ENCODE measurements around the gene CLDN20. TPM values are rescaled to one million over a fixed set of nuclear protein-coding genes. Genes with fewer than 3 reads are reported as not detected.

The CLDN20 gene
- total and polyA plus RNA-seq, 2 donors (not counting 3 experiments of a cell fraction or from before 2014, with no cell fraction given) = not detected

DNA sequence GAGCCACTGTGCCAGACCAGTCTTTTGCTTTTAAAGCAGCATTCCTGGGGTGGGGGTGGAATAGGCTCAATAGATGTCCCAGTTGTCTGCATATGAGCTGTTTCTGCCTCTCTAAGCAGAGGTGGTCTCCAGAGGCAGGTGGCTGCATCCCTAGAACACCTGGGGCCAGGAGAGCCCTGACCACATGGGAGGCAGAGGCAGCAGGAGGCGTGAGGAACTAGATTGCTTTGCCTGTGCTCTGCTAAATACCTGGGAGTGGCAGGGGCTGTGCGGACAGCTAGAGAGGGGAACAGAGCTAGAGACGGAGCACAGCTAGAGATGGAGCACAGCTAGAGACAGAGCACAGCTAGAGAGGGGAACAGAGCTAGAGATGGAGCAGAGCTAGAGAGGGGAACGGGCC, 29.1 kb upstream of the CLDN20 start:
- Histone ChIP-seq H3K9ac (replicated peaks; ENCODE audit: extremely low read depth, insufficient read depth, low read length) (no peak overlapping the region), H3K27ac (ENCODE audit: insufficient read depth, low read depth, low read length) (no peak overlapping the region), H3K4me2 (ENCODE audit: insufficient read depth, low read length) (no peak overlapping the region), H3K36me3 (ENCODE audit: control insufficient read depth in 2 of 2, extremely low read depth in 1 of 2, insufficient read depth in 2 of 2, low read length in 2 of 2) (no peaks in the 10 kb centered on the region), H3K4me3 (replicated peaks in 1 of 3; ENCODE audit: insufficient read depth in 1 of 3, low read depth in 1 of 3, low read length in 3 of 3) (no peak overlapping the region), H3K9me3 (replicated peaks; ENCODE audit: control insufficient read depth, insufficient read depth, low read length) (no peaks in the 10 kb centered on the region), H3K9me1 (replicated peaks; ENCODE audit: control insufficient read depth, extremely low read depth, insufficient read depth, low read length) (no peaks in the 10 kb centered on the region), H4K20me1 (replicated peaks; ENCODE audit: control insufficient read depth, extremely low read depth, insufficient read depth, low read length) (no peaks in the 10 kb centered on the region), H3K79me2 (ENCODE audit: control insufficient read depth, insufficient read depth, low read length) (no peaks in the 10 kb centered on the region), H2AFZ (ENCODE audit: low read depth, low read length) (no peak overlapping the region), H3K4me1 (ENCODE audit: control insufficient read depth, extremely low read depth, insufficient read depth, low read length) (no peaks in the 10 kb centered on the region), H3K27me3 (ENCODE audit: control insufficient read depth in 2 of 2, insufficient read depth in 2 of 2, low read length in 2 of 2) (no peaks in the 10 kb centered on the region)
- DNase-seq (ENCODE audit: low read depth, low spot score) = no peak
- no peak for FAIRE-seq
- TF ChIP-seq POLR2AphosphoS5 (IDR thresholded peaks at IDR 0.05; ENCODE audit: insufficient read depth, low read depth, low read length) (no peak), MYC (IDR thresholded peaks at IDR 0.05; ENCODE audit: low read depth, low read length) (no peak), POLR2A (IDR thresholded peaks at IDR 0.05; ENCODE audit: low read depth, low read length) (no peak), EZH2 (IDR thresholded peaks at IDR 0.05; ENCODE audit: borderline replicate concordance, low read depth, low read length, severe bottlenecking) (no peak), JUN (IDR thresholded peaks at IDR 0.05; ENCODE audit: borderline replicate concordance, insufficient read depth, insufficient read length, low read depth) (no peak), CTCF (IDR thresholded peaks at IDR 0.05; ENCODE audit: extremely low read depth in 1 of 2, insufficient read depth in 1 of 2, low read depth in 1 of 2, low read length in 2 of 2) (no peak), FOS (IDR thresholded peaks at IDR 0.05; ENCODE audit: borderline replicate concordance, insufficient read depth, low read length) (no peak), GATA2 (IDR thresholded peaks at IDR 0.05; ENCODE audit: insufficient read depth, insufficient read length, low read depth, low read length) (no peak)
- TF ChIP-seq, protein P1, sequence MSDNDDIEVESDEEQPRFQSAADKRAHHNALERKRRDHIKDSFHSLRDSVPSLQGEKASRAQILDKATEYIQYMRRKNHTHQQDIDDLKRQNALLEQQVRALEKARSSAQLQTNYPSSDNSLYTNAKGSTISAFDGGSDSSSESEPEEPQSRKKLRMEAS (IDR thresholded peaks at IDR 0.05; ENCODE audit: insufficient read depth, insufficient read length) = no peak
- ChIA-PET CTCF (interaction anchor here (1.1 to 4.5 kb wide), 4 partner anchors 12 to 59 kb away, joined by 3 to 18 read pairs (median 3); no protein-coding TSS in a partner anchor), POLR2A (no interaction called here)
- dilution Hi-C loops (cut with MboI; ENCODE audit: extremely low pct_ligation_motif_present, low sequenced_read_pairs) (no loop called here), intact Hi-C loops (cut with micrococcal nuclease) (no loop called here)
- BruUV-seq (replicated peaks) = no TSS peak

Measured in endothelial cell of umbilical vein (primary cell).